Coronary artery (tissue), 2 donors: Measurements from ENCODE around the gene BLMH.
A peak's percentile ranks its signal among the peaks of the same experiment; 100 is the strongest.

Experiments
- DNase-seq: peaks from one replicate; pipeline ENCODE4 v3.0.0-alpha.2; 2017; ENCODE audit warnings: low spot score
- H3K27ac ChIP-seq, 2 donors: fragments of 200-600 bp; sonication (generic); one replicate each; pipeline ENCODE4 v1.5.1; 2016 to 2019
- H3K4me3 ChIP-seq: fragments of 200-600 bp; sonication (generic); 2 replicates; pipeline ENCODE4 v1.5.1; 2016; ENCODE audit warnings: mild to moderate bottlenecking, moderate library complexity
- CTCF ChIP-seq: fragments of 200-600 bp; sonication (generic); IDR thresholded peaks from one replicate; pipeline ENCODE4 v1.5.1; 2019; ENCODE audit warnings: antibody characterized with exemption

Gene BLMH

GRCh38 chr17:30244853-30245385 lies 46.8 kb downstream of the BLMH start:
- Histone ChIP-seq H3K27ac (no peak overlapping the region), H3K4me3 (no peak overlapping the region)
- TF ChIP-seq CTCF, result no peak
- peak; percentile 28 for DNase-seq

GRCh38 chr17:30243568-30243967 lies 48.2 kb downstream of the BLMH start:
- no peak for TF ChIP-seq CTCF
- peak; percentile 40 for DNase-seq
- no peak overlapping the region for H3K27ac ChIP-seq
- H3K4me3 ChIP-seq, result no peak overlapping the region

- DNase-seq, result peak; percentile 28
- Histone ChIP-seq H3K4me3 (no peak overlapping the region), H3K27ac (no peak overlapping the region)
- TF ChIP-seq CTCF, result no peak
Measured at GRCh38 chr17:30243002-30243401, 48.7 kb downstream of the BLMH start.

- DNase-seq, result peak; percentile 50
- no peak overlapping the region for H3K4me3 ChIP-seq
- TF ChIP-seq CTCF, result no peak
- no peak overlapping the region for H3K27ac ChIP-seq
Measured at GRCh38 chr17:30241051-30241450, 50.7 kb downstream of the BLMH start.

GRCh38 chr17:30240177-30240576 lies 51.6 kb downstream of the BLMH start:
- no peak for DNase-seq
- no peak overlapping the region for H3K4me3 ChIP-seq
- no peak for TF ChIP-seq CTCF
- H3K27ac ChIP-seq, result no peak overlapping the region

- TF ChIP-seq CTCF, result no peak
- peak; percentile 60 for DNase-seq
- Histone ChIP-seq H3K27ac (no peak overlapping the region), H3K4me3 (no peak overlapping the region)
Measured at GRCh38 chr17:30239089-30239462, 52.7 kb downstream of the BLMH start.

GRCh38 chr17:30238387-30239088 lies 53.2 kb downstream of the BLMH start:
- no peak overlapping the region for H3K4me3 ChIP-seq
- H3K27ac ChIP-seq, result no peak overlapping the region
- TF ChIP-seq CTCF, result no peak
- DNase-seq, result peak; percentile 62
